DOHH2 (cell line): ENCODE results near the gene RTP3.
"Not testable (repeated sequence)": the region's sequence is repeated elsewhere in the genome, so short reads cannot be mapped to it uniquely, and the experiment has no call there.

Experiments
- CTCF ChIP-seq: fragments of 200-600 bp; sonication (generic); IDR thresholded peaks from one replicate; pipeline ENCODE4 v1.5.1; 2014; ENCODE audit warnings: antibody characterized with exemption, mild to moderate bottlenecking, low read depth, low read length; ENCODE audit not compliant: poor library complexity, severe bottlenecking
- EZH2phosphoT487 ChIP-seq: fragments of 200-600 bp; sonication (generic); IDR thresholded peaks from 2 replicates; pipeline ENCODE4 v1.6.1; 2017; ENCODE audit warnings: borderline replicate concordance, mild to moderate bottlenecking, antibody characterized with exemption, low read length, moderate library complexity, mixed read lengths

GRCh38 chr3:46494491-46494890, 3.3 kb upstream of the RTP3 start:
- TF ChIP-seq CTCF, EZH2phosphoT487: not testable (repeated sequence)
